Measurements from ENCODE around the gene SLC22A1. TPM values are rescaled to one million over a fixed set of nuclear protein-coding genes. Genes with fewer than 3 reads are reported as not detected.

Gene SLC22A1
- total RNA-seq, 1 experiment from 2014 or later = 0.86 TPM

- ATAC-seq (no peak), DNase-seq (ENCODE audit: low read depth, low spot score) (no peak)
- TF ChIP-seq YY1 (IDR thresholded peaks at IDR 0.05; ENCODE audit: extremely low read depth, insufficient replicate concordance, low read depth, low read length) = no peak
- TF ChIP-seq ZFX (IDR thresholded peaks at IDR 0.05) = no peak
- TF ChIP-seq SRF (IDR thresholded peaks at IDR 0.05; ENCODE audit: low read depth) = no peak
- TF ChIP-seq REST (IDR thresholded peaks at IDR 0.05; ENCODE audit: low read depth) = no peak
- TF ChIP-seq EGR1 (IDR thresholded peaks at IDR 0.05; ENCODE audit: low read depth) = no peak
- no peak for TF ChIP-seq JUND (IDR thresholded peaks at IDR 0.05)
- TF ChIP-seq ATF3 (IDR thresholded peaks at IDR 0.05) = no peak
- no peak for TF ChIP-seq RAD21 (IDR thresholded peaks at IDR 0.05; ENCODE audit: low read depth)
- TF ChIP-seq ZBTB33 (IDR thresholded peaks at IDR 0.05; ENCODE audit: extremely low read depth, insufficient replicate concordance, low read length) = no peak
- no peak for TF ChIP-seq ELF1 (IDR thresholded peaks at IDR 0.05; ENCODE audit: borderline replicate concordance, low read depth)
- TF ChIP-seq POLR2A (IDR thresholded peaks at IDR 0.05; ENCODE audit: borderline replicate concordance, extremely low read depth, insufficient read depth, insufficient read length) = no peak
- TF ChIP-seq EZH2phosphoT487 (IDR thresholded peaks at IDR 0.05; ENCODE audit: borderline replicate concordance) = no peak
- no peak for TF ChIP-seq EZH2 (IDR thresholded peaks at IDR 0.05)
- no peak for TF ChIP-seq SP1 (IDR thresholded peaks at IDR 0.05; ENCODE audit: low read depth)
- no peak for TF ChIP-seq CTCF (IDR thresholded peaks at IDR 0.05 in 2 of 3, conservative IDR thresholded peaks at IDR 0.05 in 1 of 3; ENCODE audit: borderline replicate concordance in 1 of 3, insufficient read depth in 1 of 3, low read depth in 2 of 3, low read length in 2 of 3)
- H3K79me2 ChIP-seq (ENCODE audit: insufficient read depth, low read length) = no peaks in the 10 kb centered on the region
- H3K27me3 ChIP-seq (ENCODE audit: insufficient read depth, low read length) = no peaks in the 10 kb centered on the region
- no peaks in the 10 kb centered on the region for H3K36me3 ChIP-seq (ENCODE audit: control insufficient read depth in 1 of 2, insufficient read depth in 2 of 2, low read length in 2 of 2)
- intact Hi-C loops (cut with micrococcal nuclease) = no loop called here
- no peak overlapping the region for H3K9ac ChIP-seq (ENCODE audit: low read length)
- no peak overlapping the region for H2AFZ ChIP-seq (ENCODE audit: low read depth, low read length, poor library complexity, severe bottlenecking)
- H3K9me2 ChIP-seq (ENCODE audit: insufficient read depth) = no peaks in the 10 kb centered on the region
- H3K9me3 ChIP-seq (ENCODE audit: control insufficient read depth in 1 of 2, insufficient read depth in 1 of 2, low read depth in 1 of 2, low read length in 2 of 2) = no peaks in the 10 kb centered on the region
- no peaks in the 10 kb centered on the region for H3K4me1 ChIP-seq (ENCODE audit: control insufficient read depth in 1 of 2, insufficient read depth in 2 of 2, low read length in 2 of 2)
- no TSS peak for BruUV-seq (replicated peaks)
- no peak overlapping the region for H3K4me3 ChIP-seq (replicated peaks in 1 of 2; ENCODE audit: low read depth in 1 of 2, low read length in 2 of 2)
- ChIA-PET CTCF (no interaction called here), POLR2A (no interaction called here), RAD21 (ENCODE audit: low non-redundant PET in 1 of 2, low total read pairs in 2 of 2, uncharacterized antibody in 2 of 2, unreplicated experiment in 2 of 2) (no interaction called here)
- H3K4me2 ChIP-seq (ENCODE audit: low read length) = no peak overlapping the region
- H4K20me1 ChIP-seq (ENCODE audit: insufficient read depth) = no peaks in the 10 kb centered on the region
- H3K27ac ChIP-seq (ENCODE audit: low read depth, low read length) = no peak overlapping the region
Observed at GRCh38 chr6:160111806-160112205, 9.8 kb upstream of the SLC22A1 start.
